Fibroblast of pulmonary artery (primary cell): ENCODE data around the gene CCL3.
"Not testable (repeated sequence)": the region's sequence is repeated elsewhere in the genome, so short reads cannot be mapped to it uniquely, and the experiment has no call there.

Source experiments
- DNase-seq: peaks from one replicate; pipeline ENCODE4 v3.0.0-alpha.2; 2010; ENCODE audit warnings: low read depth
- H3K4me3 ChIP-seq: replicated peaks from 2 replicates; pipeline ENCODE4 v1.5.1; 2011; ENCODE audit warnings: low read depth, mild to moderate bottlenecking, control low read depth, low read length, moderate library complexity
- TF ChIP-seq, protein P1 (sequence below): IDR thresholded peaks from 2 replicates; pipeline ENCODE4 v1.5.1; 2011; ENCODE audit warnings: mild to moderate bottlenecking, control low read depth, low read length, inconsistent platforms; ENCODE audit errors: missing control alignments

CCL3 gene

DNA sequence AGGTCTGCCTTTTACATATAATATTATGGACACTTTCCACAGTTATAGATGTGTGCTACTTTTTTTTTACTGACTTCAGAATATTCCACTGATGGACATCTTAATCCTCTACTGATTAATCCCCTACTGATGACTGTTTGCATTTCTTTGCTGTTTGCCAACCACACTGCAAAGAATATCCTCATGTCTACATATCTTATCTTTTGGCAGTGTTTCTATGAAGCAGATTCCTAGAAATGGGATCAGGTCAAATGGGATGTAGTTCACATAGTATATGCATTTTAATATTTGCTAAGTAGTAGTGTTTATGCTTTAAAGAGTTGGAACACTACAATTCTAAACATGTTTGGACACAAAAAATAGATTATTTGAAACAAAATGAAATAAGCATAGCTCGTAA lies 3.2 kb downstream of the CCL3 start:
- TF ChIP-seq, protein P1, sequence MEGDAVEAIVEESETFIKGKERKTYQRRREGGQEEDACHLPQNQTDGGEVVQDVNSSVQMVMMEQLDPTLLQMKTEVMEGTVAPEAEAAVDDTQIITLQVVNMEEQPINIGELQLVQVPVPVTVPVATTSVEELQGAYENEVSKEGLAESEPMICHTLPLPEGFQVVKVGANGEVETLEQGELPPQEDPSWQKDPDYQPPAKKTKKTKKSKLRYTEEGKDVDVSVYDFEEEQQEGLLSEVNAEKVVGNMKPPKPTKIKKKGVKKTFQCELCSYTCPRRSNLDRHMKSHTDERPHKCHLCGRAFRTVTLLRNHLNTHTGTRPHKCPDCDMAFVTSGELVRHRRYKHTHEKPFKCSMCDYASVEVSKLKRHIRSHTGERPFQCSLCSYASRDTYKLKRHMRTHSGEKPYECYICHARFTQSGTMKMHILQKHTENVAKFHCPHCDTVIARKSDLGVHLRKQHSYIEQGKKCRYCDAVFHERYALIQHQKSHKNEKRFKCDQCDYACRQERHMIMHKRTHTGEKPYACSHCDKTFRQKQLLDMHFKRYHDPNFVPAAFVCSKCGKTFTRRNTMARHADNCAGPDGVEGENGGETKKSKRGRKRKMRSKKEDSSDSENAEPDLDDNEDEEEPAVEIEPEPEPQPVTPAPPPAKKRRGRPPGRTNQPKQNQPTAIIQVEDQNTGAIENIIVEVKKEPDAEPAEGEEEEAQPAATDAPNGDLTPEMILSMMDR, result no peak
- DNase-seq, result no peak
- H3K4me3 ChIP-seq, result no peak overlapping the region

GRCh38 chr17:36085765-36086164 lies 4.2 kb downstream of the CCL3 start:
- H3K4me3 ChIP-seq, result no peak overlapping the region
- DNase-seq, result peak; percentile 53
- TF ChIP-seq, protein P1, result no peak

GRCh38 chr17:36083691-36084090 lies 6.3 kb downstream of the CCL3 start:
- H3K4me3 ChIP-seq, DNase-seq: not testable (repeated sequence)

DNA sequence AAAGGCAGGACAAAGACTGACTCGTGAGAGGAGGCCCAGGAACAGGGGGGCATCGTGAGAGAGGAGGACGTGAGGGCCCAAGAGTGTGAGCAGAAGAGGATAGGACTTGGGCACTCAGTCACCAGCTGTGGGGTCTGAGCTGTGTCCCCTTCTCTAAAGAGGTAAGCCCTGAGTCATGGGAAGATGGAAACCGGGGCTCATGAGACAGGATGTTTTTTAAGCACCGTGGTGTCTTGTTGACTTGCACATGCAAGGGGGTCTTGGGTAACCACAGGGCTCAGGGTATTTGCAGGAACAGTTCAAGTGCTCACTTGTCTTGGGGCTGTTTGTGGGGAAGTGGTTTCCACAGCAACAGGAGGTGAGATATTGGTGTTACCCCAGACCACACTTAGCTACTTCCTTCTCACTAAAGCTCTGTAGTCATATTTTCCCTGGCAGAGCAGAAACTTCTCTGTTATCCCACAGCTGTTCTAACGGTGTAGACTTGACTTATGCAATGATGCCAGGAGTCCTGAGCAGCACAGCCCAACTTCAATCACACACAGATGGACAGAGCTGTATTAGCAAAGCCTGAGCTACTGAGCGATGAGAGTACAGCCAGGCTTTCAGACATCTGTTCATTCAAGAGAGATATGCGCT lies 7.3 kb downstream of the CCL3 start:
- not testable (repeated sequence) for H3K4me3 ChIP-seq, DNase-seq

DNA sequence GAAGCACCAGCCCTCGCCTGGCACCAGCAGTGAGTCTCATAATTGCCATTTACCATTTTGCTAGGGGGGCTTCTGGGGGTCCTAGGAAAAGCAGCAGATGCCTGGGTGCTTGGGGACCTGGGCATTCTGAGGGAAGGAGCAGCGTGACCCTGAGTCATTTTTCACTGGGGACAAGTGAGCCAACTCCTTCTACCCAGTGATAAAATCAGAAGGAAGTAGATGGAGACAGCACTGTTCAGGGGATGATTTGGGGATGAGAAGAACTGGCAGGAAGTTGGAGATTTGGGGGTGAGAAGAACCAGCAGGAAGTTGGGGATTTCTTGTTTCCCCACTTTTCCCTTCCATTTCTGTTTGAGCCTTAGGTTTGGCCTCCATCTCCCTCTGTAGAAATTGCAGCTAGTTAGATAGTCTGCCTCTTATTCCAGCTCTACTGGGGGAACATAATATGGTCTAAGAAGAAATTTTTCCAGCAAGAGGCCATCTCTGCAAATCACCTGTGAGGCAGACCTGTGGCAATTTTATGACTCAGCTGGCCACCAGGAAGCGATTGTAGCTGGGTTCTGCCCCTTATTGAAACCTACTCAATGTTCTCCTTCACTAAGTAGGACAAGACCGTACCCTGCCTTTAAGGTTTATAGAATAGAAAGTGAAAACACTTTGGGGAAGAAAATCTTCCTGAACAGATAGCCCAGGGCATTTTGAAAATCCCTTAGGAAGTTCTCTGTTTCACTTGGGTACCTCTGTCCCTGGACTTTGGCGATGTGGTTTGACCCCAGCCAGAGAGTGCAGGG lies 8.1 kb downstream of the CCL3 start:
- DNase-seq, H3K4me3 ChIP-seq: not testable (repeated sequence)

DNA sequence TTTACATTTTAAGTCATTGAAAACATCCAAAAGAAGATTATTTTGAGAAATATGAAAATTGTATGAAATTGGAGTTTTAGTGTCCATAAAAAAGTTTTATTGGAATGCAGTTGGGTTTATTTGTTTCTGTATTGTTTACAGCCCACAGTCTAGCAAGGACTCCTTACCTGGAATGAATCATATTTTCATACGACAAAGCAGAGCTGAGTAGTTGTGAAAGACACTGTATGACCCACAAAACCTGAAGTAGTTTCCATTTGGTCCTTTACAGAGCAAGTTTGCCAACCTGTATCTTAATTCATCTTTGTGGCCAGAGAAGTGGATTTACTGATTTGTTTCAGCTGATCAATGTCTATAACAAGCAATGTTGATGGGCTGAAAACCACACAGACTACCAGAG lies 15.6 kb downstream of the CCL3 start:
- DNase-seq, result no peak
- H3K4me3 ChIP-seq, result no peak overlapping the region
- TF ChIP-seq, protein P1, result no peak

- DNase-seq, result peak; percentile 36
- TF ChIP-seq, protein P1, result peak; percentile 61
- H3K4me3 ChIP-seq, result no peak overlapping the region
Measured at GRCh38 chr17:36072431-36073121, 17.4 kb downstream of the CCL3 start.

DNA sequence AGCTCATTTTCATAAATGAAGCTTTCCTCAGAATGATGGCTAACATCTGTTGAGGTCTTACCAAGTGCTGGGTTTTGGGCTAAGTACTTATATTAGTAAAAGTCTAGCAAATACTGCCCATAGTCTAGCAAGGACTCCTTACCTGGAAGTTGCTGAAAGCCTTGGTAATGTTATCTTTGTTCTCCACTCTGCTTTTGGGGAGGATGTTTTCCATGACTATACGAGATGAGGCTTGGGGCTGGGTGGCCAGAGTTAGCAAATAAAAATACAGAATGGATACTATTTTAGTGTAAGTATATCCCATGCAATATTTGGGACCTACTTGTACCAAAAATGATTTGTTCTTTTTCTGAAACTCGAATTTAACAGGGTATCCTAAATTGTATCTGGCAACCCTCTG lies 18.2 kb downstream of the CCL3 start:
- TF ChIP-seq, protein P1, result no peak
- no peak for DNase-seq

More for the DNA sequence above, 18.2 kb downstream of the CCL3 start:
- no peak overlapping the region for H3K4me3 ChIP-seq
